Peyer's patch (tissue), 4 donors: ENCODE data around the gene PPM1J.

Experiments
- CTCF ChIP-seq, 6 experiments: fragments of 450-650 bp in 4 of 6; fragments of 200-600 bp in 2 of 6; sonication (generic) in 1 of 6; IDR thresholded peaks; one replicate each; pipeline ENCODE4 v1.5.1; 2017 to 2019; ENCODE audit warnings: antibody characterized with exemption in 6 of 6, mild to moderate bottlenecking in 3 of 6, moderate library complexity in 1 of 6
- POLR2A ChIP-seq, 2 donors: fragments of 450-650 bp; IDR thresholded peaks; one replicate each; pipeline ENCODE4 v1.5.1; 2017; ENCODE audit warnings: antibody characterized with exemption in 2 of 2, mild to moderate bottlenecking in 2 of 2, moderate library complexity in 2 of 2

GRCh38 chr1:112712701-112713128 is 2.4 kb downstream of the PPM1J start:
- TF ChIP-seq CTCF (IDR thresholded peaks at IDR 0.05) (no peak), POLR2A (IDR thresholded peaks at IDR 0.05) (no peak)
